ENCODE results near the gene HFE.
"Not testable (repeated sequence)": the region's sequence is repeated elsewhere in the genome, so short reads cannot be mapped to it uniquely, and the experiment has no call there.

Gene HFE

GRCh38 chr6:26064619-26065257 is 22.5 kb upstream of the HFE start:
- peak; percentile 24 for DNase-seq

GRCh38 chr6:26065952-26066380 is 21.3 kb upstream of the HFE start:
- DNase-seq: peak; percentile 61

DNA sequence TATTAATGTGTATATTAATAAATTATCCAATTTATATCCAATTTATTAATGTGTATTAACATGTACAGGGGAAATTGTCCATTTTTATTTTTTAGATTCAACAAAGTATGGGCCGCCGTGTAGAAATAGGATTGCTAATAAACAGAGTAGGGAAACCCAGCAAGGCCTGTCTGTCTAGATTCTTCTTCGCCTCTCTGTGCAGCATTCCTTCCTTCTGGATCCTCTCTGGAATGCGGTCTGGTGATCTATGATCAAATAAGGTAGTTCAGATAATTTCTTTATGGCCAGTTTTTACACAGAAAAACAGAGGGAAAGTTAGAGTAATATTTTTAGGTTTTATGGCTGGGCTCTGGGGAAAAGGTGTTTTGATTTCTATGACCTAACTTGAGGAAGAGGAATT is 19.9 kb upstream of the HFE start:
- no peak for DNase-seq

GRCh38 chr6:26068036-26068435 is 19.2 kb upstream of the HFE start:
- DNase-seq: no peak

DNA sequence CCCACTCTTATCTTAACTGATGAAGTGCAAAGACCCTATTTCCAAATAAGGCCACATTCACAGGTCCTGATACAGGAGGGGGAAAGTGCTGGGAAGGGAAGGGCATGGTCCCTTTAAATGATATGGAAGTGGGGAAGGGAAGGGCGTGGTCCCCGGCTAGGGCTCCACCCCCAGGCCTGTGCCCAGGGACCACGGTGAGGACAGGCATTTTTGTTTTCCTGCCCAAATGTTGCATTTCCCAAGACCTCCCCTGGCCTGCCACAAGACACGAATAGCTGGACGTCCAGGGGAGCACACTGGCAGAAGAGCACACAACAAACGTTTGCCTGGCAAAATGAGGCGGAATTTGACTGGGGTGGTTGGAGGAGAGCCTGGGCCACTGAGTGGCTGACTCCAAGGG is 16.1 kb upstream of the HFE start:
- no peak for DNase-seq

GRCh38 chr6:26075063-26075717 is 12.0 kb upstream of the HFE start:
- no peak for DNase-seq

GRCh38 chr6:26078066-26078465 is 9.2 kb upstream of the HFE start:
- not testable (repeated sequence) for DNase-seq

- not testable (repeated sequence) for DNase-seq
Observed at GRCh38 chr6:26081096-26081495, 6.1 kb upstream of the HFE start.

DNA sequence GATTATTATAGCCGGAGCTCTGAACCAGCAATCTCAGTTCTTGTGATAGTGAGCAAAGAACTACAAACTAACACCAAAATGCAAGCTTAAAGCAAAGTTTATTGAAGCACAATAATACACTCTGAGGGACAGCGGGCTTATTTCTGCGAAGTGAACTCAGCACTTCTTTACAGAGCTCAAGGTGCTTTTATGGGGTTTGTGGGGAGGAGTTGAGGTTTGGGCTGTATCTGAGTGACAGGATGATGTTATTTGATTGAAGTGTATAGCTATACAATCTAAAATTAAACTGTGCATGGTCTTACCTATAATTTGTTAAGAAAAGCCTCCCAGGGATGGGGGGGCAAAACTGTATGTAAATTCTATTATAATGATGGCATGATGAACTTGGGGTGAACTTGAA is 1.0 kb upstream of the HFE start:
- no peak for DNase-seq

GRCh38 chr6:26088344-26088743 is 1.1 kb downstream of the HFE start:
- DNase-seq: no peak

- DNase-seq: no peak
Observed at GRCh38 chr6:26089272-26089671, 2.0 kb downstream of the HFE start.

GRCh38 chr6:26092443-26092842 is 5.2 kb downstream of the HFE start:
- no peak for DNase-seq

DNA sequence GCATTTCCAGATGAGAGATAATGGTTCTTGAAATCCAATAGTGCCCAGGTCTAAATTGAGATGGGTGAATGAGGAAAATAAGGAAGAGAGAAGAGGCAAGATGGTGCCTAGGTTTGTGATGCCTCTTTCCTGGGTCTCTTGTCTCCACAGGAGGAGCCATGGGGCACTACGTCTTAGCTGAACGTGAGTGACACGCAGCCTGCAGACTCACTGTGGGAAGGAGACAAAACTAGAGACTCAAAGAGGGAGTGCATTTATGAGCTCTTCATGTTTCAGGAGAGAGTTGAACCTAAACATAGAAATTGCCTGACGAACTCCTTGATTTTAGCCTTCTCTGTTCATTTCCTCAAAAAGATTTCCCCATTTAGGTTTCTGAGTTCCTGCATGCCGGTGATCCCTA is 6.8 kb downstream of the HFE start:
- no peak for DNase-seq

DNA sequence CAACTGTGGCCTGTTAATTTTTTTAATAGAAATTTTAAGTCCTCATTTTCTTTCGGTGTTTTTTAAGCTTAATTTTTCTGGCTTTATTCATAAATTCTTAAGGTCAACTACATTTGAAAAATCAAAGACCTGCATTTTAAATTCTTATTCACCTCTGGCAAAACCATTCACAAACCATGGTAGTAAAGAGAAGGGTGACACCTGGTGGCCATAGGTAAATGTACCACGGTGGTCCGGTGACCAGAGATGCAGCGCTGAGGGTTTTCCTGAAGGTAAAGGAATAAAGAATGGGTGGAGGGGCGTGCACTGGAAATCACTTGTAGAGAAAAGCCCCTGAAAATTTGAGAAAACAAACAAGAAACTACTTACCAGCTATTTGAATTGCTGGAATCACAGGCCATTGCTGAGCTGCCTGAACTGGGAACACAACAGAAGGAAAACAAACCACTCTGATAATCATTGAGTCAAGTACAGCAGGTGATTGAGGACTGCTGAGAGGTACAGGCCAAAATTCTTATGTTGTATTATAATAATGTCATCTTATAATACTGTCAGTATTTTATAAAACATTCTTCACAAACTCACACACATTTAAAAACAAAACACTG is 10.1 kb downstream of the HFE start:
- peak; percentile 39 for DNase-seq

DNA sequence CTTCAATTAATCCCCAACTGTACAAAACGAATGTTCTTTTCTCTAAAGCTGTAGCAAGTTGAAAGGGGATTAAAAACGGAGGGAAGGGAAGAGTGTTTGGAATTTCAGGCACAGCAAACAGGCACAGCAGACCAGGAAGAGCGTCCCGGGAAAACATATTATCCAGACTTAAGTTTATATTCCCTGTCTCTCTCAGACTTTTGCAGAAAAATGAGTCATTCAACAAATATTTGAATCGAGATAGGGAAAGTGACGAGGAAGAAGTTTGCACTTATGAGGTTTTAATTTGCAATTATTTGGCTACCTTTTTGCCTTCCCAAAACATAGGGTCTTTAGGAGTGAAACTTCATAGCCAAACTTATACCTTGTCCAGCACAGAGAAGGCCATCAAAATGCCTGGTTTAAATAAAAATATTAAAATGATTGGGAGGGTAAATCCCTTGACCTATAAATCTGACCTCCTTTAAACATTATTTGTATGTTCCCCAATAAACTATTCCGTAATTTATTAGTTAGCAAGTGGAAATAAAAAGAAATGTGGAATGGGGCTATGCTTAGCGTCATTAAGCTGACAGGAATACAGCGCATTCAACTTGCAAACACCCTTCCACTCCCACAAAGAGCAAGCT is 16.0 kb downstream of the HFE start:
- DNase-seq: no peak

DNA sequence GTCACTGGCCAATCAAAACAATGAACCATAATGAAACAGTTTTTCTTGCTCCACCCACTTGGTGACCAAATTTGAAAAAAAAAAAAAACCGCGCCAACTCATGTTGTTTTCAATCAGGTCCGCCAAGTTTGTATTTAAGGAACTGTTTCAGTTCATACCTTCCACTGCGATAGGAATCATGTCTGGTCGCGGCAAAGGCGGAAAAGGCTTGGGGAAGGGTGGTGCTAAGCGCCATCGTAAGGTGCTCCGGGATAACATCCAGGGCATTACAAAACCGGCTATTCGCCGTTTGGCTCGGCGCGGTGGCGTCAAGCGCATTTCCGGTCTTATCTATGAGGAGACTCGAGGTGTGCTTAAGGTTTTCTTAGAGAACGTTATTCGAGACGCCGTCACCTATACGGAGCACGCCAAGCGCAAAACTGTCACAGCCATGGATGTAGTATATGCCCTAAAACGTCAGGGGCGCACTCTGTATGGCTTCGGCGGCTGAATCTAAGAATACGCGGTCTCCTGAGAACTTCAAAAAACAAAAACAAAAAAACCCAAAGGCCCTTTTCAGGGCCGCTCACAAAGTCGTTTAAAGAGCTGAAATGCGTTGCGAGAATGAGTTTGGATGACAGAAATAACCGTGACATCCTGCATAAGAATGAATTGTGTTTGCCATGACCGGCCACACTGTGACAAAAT is 16.7 kb downstream of the HFE start:
- peak; percentile 86 for DNase-seq

DNA sequence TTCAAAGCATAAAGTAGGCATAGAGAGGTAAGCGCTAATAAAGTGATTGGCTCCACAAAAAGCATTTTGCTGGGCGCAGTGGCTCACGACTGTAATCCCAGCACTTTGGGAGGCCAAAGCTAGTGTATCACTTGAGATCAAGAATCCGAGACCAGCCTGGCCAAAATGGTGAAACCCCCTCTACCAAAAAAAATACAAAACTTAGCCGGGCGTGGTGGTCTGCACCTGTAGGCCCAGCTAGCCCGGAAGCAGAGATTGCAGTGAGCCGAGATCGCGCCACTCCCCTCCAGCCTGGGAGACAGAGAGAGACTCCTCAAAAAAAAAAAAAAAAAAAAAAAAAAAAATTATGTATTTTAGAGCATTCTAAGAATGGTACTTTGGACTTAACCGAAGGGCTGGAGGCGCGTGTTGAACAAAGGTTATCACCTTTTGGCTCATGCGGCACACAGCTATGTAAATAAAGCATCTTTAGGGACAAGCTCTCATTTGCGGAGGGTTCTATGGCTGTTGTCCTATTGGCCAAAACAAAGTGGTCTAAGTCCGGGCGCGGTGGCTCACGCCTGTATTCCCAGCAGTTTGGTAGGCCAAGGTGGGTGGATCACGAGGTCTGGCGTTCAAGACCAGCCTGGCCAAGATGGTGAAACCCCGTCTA is 17.4 kb downstream of the HFE start:
- DNase-seq: no peak

DNA sequence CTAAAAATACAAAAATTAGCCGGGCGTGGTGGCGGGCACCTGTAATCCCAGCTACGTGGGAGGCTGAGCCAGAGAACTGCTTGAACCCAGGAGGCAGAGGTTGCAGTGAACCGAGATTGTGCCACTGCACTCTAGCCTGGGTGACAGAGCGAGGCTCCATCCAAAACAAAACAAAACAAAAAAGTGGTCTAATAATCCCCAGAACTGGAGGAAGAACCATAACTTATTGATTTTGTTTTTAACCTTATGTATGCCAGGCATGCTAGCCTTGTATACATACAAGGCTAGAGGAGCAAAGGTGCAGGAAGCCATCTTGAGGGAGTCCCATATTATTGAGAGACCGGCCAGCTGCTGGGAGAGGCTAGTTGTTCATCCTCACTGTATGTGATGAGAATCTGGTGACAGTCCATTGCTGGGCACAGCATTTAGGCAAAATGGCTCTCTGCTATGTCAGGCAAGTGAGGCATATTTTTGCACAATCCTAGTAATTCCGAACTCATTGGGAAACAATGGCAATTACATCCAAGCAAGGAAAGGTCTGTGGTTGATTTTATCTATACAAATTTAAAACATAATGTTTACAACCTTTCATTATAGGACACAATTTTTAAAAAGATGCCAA is 18.0 kb downstream of the HFE start:
- no peak for DNase-seq

GRCh38 chr6:26105842-26106241 is 18.6 kb downstream of the HFE start:
- DNase-seq: no peak

GRCh38 chr6:26107935-26108334 is 20.7 kb downstream of the HFE start:
- no peak for DNase-seq

DNA sequence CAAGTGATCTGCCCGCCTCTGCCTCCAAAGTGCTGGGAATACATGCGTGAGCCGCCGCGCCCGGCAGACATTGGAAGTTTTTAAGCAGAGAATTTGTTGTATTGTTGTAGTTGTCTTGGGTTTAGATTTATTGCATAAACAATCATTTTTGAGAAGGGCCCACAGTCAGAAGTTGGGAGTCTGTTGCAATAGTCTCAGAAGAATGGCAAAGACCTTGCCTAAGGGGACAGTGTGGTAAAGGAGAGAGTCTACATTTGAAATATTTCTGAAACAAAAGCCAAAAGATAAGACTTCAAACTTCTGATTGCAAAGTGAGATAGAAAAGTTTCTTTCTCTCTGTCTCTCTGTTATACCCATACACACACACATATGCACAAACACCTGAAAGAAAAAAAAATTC is 22.5 kb downstream of the HFE start:
- no peak for DNase-seq

GRCh38 chr6:26113570-26113969 is 26.3 kb downstream of the HFE start:
- DNase-seq: no peak
